Measurements from ENCODE around the gene MYOM3.

The MYOM3 gene

GRCh38 chr1:24111996-24112779, at the start of gene MYOM3:
MYOM3 (minus strand) TSS chr1:24112135; CDS start chr1:24108636, 3,499 bp downstream.
- peak; percentile 32 to 54 for DNase-seq (ENCODE audit: low read depth in 2 of 2)

GRCh38 chr1:24161270-24161669, 49.3 kb upstream of the MYOM3 start:
- no peak for DNase-seq (ENCODE audit: low read depth in 2 of 2)

- no peak for DNase-seq (ENCODE audit: low read depth in 2 of 2)
Observed at GRCh38 chr1:24159366-24159765, 47.4 kb upstream of the MYOM3 start.

GRCh38 chr1:24157918-24158481, 46.1 kb upstream of the MYOM3 start:
- no peak for DNase-seq (ENCODE audit: low read depth in 2 of 2)

GRCh38 chr1:24156542-24157260, 44.8 kb upstream of the MYOM3 start:
- DNase-seq (ENCODE audit: low read depth in 2 of 2): no peak

GRCh38 chr1:24155011-24155782, 43.3 kb upstream of the MYOM3 start:
- DNase-seq (ENCODE audit: low read depth in 2 of 2): no peak

GRCh38 chr1:24154215-24154614, 42.3 kb upstream of the MYOM3 start:
- no peak for DNase-seq (ENCODE audit: low read depth in 2 of 2)

- no peak for DNase-seq (ENCODE audit: low read depth in 2 of 2)
Observed at GRCh38 chr1:24152631-24153494, 40.9 kb upstream of the MYOM3 start.

- no peak for DNase-seq (ENCODE audit: low read depth in 2 of 2)
Observed at GRCh38 chr1:24151175-24151533, 39.2 kb upstream of the MYOM3 start.

GRCh38 chr1:24150234-24151174, 38.6 kb upstream of the MYOM3 start:
- peak; percentile 75 to 78 for DNase-seq (ENCODE audit: low read depth in 2 of 2)

GRCh38 chr1:24149866-24150233, 37.9 kb upstream of the MYOM3 start:
- peak; percentile 37 to 43 for DNase-seq (ENCODE audit: low read depth in 2 of 2)

- DNase-seq (ENCODE audit: low read depth in 2 of 2): no peak
Observed at GRCh38 chr1:24147816-24148215, 35.9 kb upstream of the MYOM3 start.

GRCh38 chr1:24147194-24147593, 35.3 kb upstream of the MYOM3 start:
- no peak for DNase-seq (ENCODE audit: low read depth in 2 of 2)

- DNase-seq (ENCODE audit: low read depth in 2 of 2): no peak
Observed at GRCh38 chr1:24142546-24143534, 30.9 kb upstream of the MYOM3 start, which contains the start of gene IL22RA1. IL22RA1 (minus strand) TSS chr1:24143140; CDS start chr1:24143082, 58 bp downstream.

- DNase-seq (ENCODE audit: low read depth in 2 of 2): no peak
Observed at GRCh38 chr1:24141311-24141997, 29.5 kb upstream of the MYOM3 start.

GRCh38 chr1:24140741-24141181, 28.8 kb upstream of the MYOM3 start:
- no peak for DNase-seq (ENCODE audit: low read depth in 2 of 2)

GRCh38 chr1:24139841-24140425, 28.0 kb upstream of the MYOM3 start:
- DNase-seq (ENCODE audit: low read depth in 2 of 2): no peak

GRCh38 chr1:24139222-24139489, 27.2 kb upstream of the MYOM3 start:
- DNase-seq (ENCODE audit: low read depth in 2 of 2): no peak

Data from stimulated activated CD8-positive, alpha-beta memory T cell treated with anti-CD3 and anti-CD28 coated beads, Interleukin-15, amount 100 ng/mL, for 48 hours (primary cell).